ENCODE data around the gene DOK7. TPM values are rescaled to one million over a fixed set of nuclear protein-coding genes. Genes with fewer than 3 reads are reported as not detected.

DOK7 gene
- total RNA-seq, 2 donors from 2014 or later = 8.2 to 16.4 TPM

DNA sequence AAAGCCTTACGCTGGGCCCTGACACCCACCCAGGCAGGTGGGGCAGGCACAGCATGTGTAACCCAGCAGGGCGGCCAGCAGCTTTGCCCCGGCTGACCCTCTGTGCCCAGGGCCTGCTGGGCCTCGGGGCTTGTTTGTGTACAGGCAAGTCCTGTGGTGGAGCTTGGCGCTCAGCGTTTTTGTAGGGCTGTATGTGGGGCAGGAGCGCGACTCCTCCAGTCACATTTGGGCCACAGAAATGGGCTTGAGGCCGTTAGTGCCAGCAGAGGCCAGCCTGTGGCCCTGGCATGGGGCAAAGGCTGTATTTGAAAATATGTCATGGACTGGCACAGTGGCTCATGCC, 36.0 kb upstream of the DOK7 start:
- WGBS = 93% methylated on average over 9 of the region's 9 CpGs
- no peak for DNase-seq (ENCODE audit: low spot score)
- intact Hi-C loops (cut with DNase I) = no loop called here
- no peak overlapping the region for H3K4me3 ChIP-seq
- no peak for TF ChIP-seq POLR2AphosphoS5 (IDR thresholded peaks at IDR 0.05)
- no peak for TF ChIP-seq CTCF (IDR thresholded peaks at IDR 0.05)
- TF ChIP-seq POLR2A (IDR thresholded peaks at IDR 0.05) = no peak
- H3K36me3 ChIP-seq = peaks cover 0 to 11% of the 10 kb centered on the region in 2 donors
- no peaks in the 10 kb centered on the region for H3K9me3 ChIP-seq
- H3K27me3 ChIP-seq (replicated peaks; ENCODE audit: insufficient read depth) = no peaks in the 10 kb centered on the region
- no peaks in the 10 kb centered on the region for H3K4me1 ChIP-seq (replicated peaks)
- no peak overlapping the region for H3K27ac ChIP-seq

GRCh38 chr4:3427706-3428446, 35.2 kb upstream of the DOK7 start:
- Histone ChIP-seq H3K27ac (no peak overlapping the region), H3K36me3 (peaks cover 0 to 11% of the 10 kb centered on the region in 2 donors), H3K4me3 (no peak overlapping the region), H3K4me1 (replicated peaks) (no peaks in the 10 kb centered on the region), H3K9me3 (no peaks in the 10 kb centered on the region), H3K27me3 (replicated peaks; ENCODE audit: insufficient read depth) (no peaks in the 10 kb centered on the region)
- 77% methylated on average over 17 of the region's 17 CpGs for whole genome bisulfite sequencing
- TF ChIP-seq POLR2AphosphoS5 (IDR thresholded peaks at IDR 0.05) = no peak
- TF ChIP-seq POLR2A (IDR thresholded peaks at IDR 0.05) = no peak
- no peak for TF ChIP-seq CTCF (IDR thresholded peaks at IDR 0.05)
- no peak for DNase-seq (ENCODE audit: low spot score)
- intact Hi-C loops (cut with DNase I) = no loop called here

GRCh38 chr4:3429651-3430050, 33.5 kb upstream of the DOK7 start:
- 90% methylated on average over 12 of the region's 12 CpGs for WGBS
- no peaks in the 10 kb centered on the region for H3K9me3 ChIP-seq
- no peaks in the 10 kb centered on the region for H3K4me1 ChIP-seq (replicated peaks)
- H3K27me3 ChIP-seq (replicated peaks; ENCODE audit: insufficient read depth) = no peaks in the 10 kb centered on the region
- TF ChIP-seq POLR2A (IDR thresholded peaks at IDR 0.05) (no peak), POLR2AphosphoS5 (IDR thresholded peaks at IDR 0.05) (no peak), CTCF (IDR thresholded peaks at IDR 0.05) (no peak)
- no peak overlapping the region for H3K27ac ChIP-seq
- no peak overlapping the region for H3K4me3 ChIP-seq
- intact Hi-C loops (cut with DNase I) = no loop called here
- peaks cover 0 to 5% of the 10 kb centered on the region in 2 donors for H3K36me3 ChIP-seq
- no peak for DNase-seq (ENCODE audit: low spot score)

DNA sequence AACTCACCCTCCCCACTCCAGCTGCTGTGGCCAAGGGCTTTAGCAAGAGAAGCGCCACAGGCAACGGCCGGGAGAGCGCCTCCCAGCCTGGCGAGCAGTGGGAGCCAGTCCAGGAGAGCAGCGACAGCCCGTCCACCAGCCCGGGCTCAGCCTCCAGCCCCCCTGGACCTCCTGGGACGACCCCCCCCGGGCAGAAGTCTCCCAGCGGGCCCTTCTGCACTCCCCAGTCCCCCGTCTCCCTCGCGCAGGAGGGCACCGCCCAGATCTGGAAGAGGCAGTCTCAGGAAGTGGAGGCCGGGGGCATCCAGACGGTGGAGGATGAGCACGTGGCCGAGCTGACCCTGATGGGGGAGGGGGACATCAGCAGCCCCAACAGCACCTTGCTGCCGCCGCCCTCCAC, 32.6 kb upstream of the DOK7 start:
- TF ChIP-seq CTCF (IDR thresholded peaks at IDR 0.05) (no peak), POLR2AphosphoS5 (IDR thresholded peaks at IDR 0.05) (no peak), POLR2A (IDR thresholded peaks at IDR 0.05) (no peak)
- intact Hi-C loops (cut with DNase I) = no loop called here
- Histone ChIP-seq H3K9me3 (no peaks in the 10 kb centered on the region), H3K4me3 (no peak overlapping the region), H3K4me1 (replicated peaks) (no peaks in the 10 kb centered on the region), H3K27me3 (replicated peaks; ENCODE audit: insufficient read depth) (no peaks in the 10 kb centered on the region), H3K27ac (no peak overlapping the region), H3K36me3 (peaks cover 0 to 5% of the 10 kb centered on the region in 2 donors)
- WGBS = 81% methylated on average over 21 of the region's 21 CpGs
- no peak for DNase-seq (ENCODE audit: low spot score)

GRCh38 chr4:3431446-3431993, 31.6 kb upstream of the DOK7 start:
- H3K4me3 ChIP-seq = no peak overlapping the region
- no peak for DNase-seq (ENCODE audit: low spot score)
- intact Hi-C loops (cut with DNase I) = no loop called here
- no peaks in the 10 kb centered on the region for H3K27me3 ChIP-seq (replicated peaks; ENCODE audit: insufficient read depth)
- H3K4me1 ChIP-seq (replicated peaks) = no peaks in the 10 kb centered on the region
- peaks cover 0 to 5% of the 10 kb centered on the region in 2 donors for H3K36me3 ChIP-seq
- no peak overlapping the region for H3K27ac ChIP-seq
- 91% methylated on average over 28 of the region's 28 CpGs for WGBS
- no peak for TF ChIP-seq POLR2AphosphoS5 (IDR thresholded peaks at IDR 0.05)
- TF ChIP-seq CTCF (IDR thresholded peaks at IDR 0.05) = no peak
- no peak for TF ChIP-seq POLR2A (IDR thresholded peaks at IDR 0.05)
- H3K9me3 ChIP-seq = no peaks in the 10 kb centered on the region
